Left ventricle myocardium inferior (tissue), 1 donor: Measurements from ENCODE around the gene JPT1. TPM values are rescaled to one million over a fixed set of nuclear protein-coding genes. Genes with fewer than 3 reads are reported as not detected.

Experiments used
- DNase-seq: peaks from one replicate; pipeline ENCODE4 v3.0.0-alpha.2; 2020
- H3K27ac ChIP-seq: fragments of 200-600 bp; replicated peaks from 2 replicates; pipeline ENCODE4 v1.8.0; 2021
- H3K27me3 ChIP-seq: fragments of 200-600 bp; 2 replicates; pipeline ENCODE4 v1.8.0; 2021; ENCODE audit warnings: low read depth
- H3K36me3 ChIP-seq: fragments of 200-600 bp; 2 replicates; pipeline ENCODE4 v1.8.0; 2021
- H3K4me1 ChIP-seq: fragments of 200-600 bp; 2 replicates; pipeline ENCODE4 v1.8.0; 2021
- H3K4me3 ChIP-seq: fragments of 200-600 bp; 2 replicates; pipeline ENCODE4 v1.8.0; 2021; ENCODE audit warnings: mild to moderate bottlenecking, moderate library complexity
- H3K9me3 ChIP-seq: fragments of 200-600 bp; replicated peaks from 2 replicates; pipeline ENCODE4 v1.8.0; 2021
- intact Hi-C: fragments of 100-400 bp; cut with micrococcal nuclease; formaldehyde crosslinking; loops from one replicate; pipeline ENCODE4 v1.11.0; 2022
- total RNA-seq: library from RNA; stranded (reverse); fragmentation: NEBNext Ultra II Directional; extraction: Animal tissue kit (Norgen Biotek cat#: 25700); gene quantifications from one replicate; pipeline ENCODE4 v1.2.1, GENCODE V29; 2021
- TF ChIP-seq, protein P1 (sequence below): fragments of 200-600 bp; IDR thresholded peaks from 2 replicates; pipeline ENCODE4 v1.8.0; 2021; ENCODE audit warnings: antibody characterized with exemption, mild to moderate bottlenecking, borderline replicate concordance
- donor health status: DM: no; HTN: yes; CAD: no; lungs with severe emphysema.

The JPT1 gene
- total RNA-seq, 1 donor from 2014 or later, result 13.8 TPM

- H3K36me3 ChIP-seq, result peaks cover 11% of the 10 kb centered on the region
- H3K4me1 ChIP-seq, result peaks cover 23% of the 10 kb centered on the region
- intact Hi-C loops, result no loop called here
- TF ChIP-seq, protein P1, sequence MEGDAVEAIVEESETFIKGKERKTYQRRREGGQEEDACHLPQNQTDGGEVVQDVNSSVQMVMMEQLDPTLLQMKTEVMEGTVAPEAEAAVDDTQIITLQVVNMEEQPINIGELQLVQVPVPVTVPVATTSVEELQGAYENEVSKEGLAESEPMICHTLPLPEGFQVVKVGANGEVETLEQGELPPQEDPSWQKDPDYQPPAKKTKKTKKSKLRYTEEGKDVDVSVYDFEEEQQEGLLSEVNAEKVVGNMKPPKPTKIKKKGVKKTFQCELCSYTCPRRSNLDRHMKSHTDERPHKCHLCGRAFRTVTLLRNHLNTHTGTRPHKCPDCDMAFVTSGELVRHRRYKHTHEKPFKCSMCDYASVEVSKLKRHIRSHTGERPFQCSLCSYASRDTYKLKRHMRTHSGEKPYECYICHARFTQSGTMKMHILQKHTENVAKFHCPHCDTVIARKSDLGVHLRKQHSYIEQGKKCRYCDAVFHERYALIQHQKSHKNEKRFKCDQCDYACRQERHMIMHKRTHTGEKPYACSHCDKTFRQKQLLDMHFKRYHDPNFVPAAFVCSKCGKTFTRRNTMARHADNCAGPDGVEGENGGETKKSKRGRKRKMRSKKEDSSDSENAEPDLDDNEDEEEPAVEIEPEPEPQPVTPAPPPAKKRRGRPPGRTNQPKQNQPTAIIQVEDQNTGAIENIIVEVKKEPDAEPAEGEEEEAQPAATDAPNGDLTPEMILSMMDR, result no peak
- no peaks in the 10 kb centered on the region for H3K27me3 ChIP-seq
- H3K27ac ChIP-seq, result peak overlapping the region; percentile 68
- H3K4me3 ChIP-seq, result no peak overlapping the region
- no peaks in the 10 kb centered on the region for H3K9me3 ChIP-seq
- DNase-seq, result peak; percentile 75
Measured at GRCh38 chr17:75096082-75096625, 58.2 kb downstream of the JPT1 start.

- TF ChIP-seq, protein P1, result no peak
- intact Hi-C loops, result no loop called here
- no peak for DNase-seq
Measured at GRCh38 chr17:75094871-75095399, 59.4 kb downstream of the JPT1 start.

DNA sequence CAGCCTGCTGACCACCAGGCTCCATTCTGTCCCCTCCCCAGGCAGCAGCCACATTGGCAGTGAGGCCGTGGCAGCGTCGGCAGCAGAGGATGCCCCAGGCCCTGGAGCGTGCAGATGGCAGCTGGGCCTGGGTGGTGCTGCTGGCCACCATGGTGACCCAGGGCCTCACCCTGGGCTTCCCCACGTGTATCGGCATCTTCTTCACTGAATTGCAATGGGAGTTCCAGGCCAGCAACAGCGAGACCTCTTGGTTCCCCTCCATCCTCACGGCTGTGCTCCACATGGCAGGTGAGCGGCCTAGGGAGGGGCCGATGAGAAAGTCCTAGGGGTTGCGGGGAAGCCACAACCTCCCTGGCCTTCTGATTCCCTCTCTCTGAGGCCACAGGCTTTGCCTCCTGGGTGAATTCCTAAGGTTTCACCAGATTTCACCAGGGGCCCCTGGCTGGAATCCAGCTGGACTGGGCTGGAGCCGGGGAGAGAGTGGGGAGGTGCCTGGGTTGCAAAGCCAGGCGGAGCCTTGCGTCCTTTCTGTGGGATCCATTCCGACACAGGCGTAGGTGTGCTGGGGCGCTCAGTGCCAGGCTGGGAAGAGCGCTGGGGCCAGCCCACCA lies 60.7 kb downstream of the JPT1 start:
- Histone ChIP-seq H3K36me3 (no peaks in the 10 kb centered on the region), H3K27ac (no peak overlapping the region), H3K4me3 (no peak overlapping the region), H3K4me1 (peaks cover 38% of the 10 kb centered on the region), H3K27me3 (no peaks in the 10 kb centered on the region), H3K9me3 (no peaks in the 10 kb centered on the region)
- intact Hi-C loops, result no loop called here
- no peak for DNase-seq
- TF ChIP-seq, protein P1, result no peak

More at GRCh38 chr17:75094871-75095399, 59.4 kb downstream of the JPT1 start:
- Histone ChIP-seq H3K27ac (no peak overlapping the region), H3K9me3 (no peaks in the 10 kb centered on the region), H3K4me1 (peaks cover 31% of the 10 kb centered on the region), H3K4me3 (no peak overlapping the region), H3K27me3 (no peaks in the 10 kb centered on the region), H3K36me3 (peaks cover 3% of the 10 kb centered on the region)

- Histone ChIP-seq H3K4me1 (peaks cover 55% of the 10 kb centered on the region), H3K27me3 (no peaks in the 10 kb centered on the region)
Measured at GRCh38 chr17:75091855-75092327, 62.4 kb downstream of the JPT1 start.

More at GRCh38 chr17:75091855-75092327, 62.4 kb downstream of the JPT1 start:
- no peaks in the 10 kb centered on the region for H3K36me3 ChIP-seq
- peak overlapping the region; percentile 55 for H3K27ac ChIP-seq
- H3K9me3 ChIP-seq, result no peaks in the 10 kb centered on the region
- no peak for DNase-seq
- intact Hi-C loops, result no loop called here
- no peak overlapping the region for H3K4me3 ChIP-seq
- TF ChIP-seq, protein P1, result no peak
